ENCODE results near the gene RNASE13. TPM values are rescaled to one million over a fixed set of nuclear protein-coding genes. Genes with fewer than 3 reads are reported as not detected.

The RNASE13 gene, protein sequence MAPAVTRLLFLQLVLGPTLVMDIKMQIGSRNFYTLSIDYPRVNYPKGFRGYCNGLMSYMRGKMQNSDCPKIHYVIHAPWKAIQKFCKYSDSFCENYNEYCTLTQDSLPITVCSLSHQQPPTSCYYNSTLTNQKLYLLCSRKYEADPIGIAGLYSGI
- total RNA-seq (2014; rRNA removed) = not detected in 2 replicates
- not detected for polyA plus RNA-seq (2012)

DNA sequence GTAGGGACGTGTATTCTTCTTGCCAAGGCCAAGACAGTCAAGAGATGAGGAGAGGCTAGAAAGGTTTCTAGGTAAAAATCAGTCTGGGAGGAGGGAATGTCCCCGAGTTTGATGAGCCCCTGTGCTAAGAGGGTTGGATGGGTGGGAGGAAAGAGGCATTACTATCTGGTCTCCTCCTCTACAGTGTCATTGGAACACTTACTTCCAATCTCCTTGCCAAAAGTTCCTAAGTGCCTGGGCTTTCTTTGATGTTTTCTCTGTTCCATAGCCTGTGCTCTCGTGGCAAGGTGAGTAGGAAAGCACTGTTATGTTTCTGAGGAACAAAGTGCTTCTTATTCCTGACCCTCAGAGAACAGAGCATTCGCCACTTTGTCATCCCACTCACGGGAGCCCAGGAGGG is at the start of gene RNASE13:
RNASE13 (minus strand) TSS at position 101 of the 400 bp plus-strand sequence. CDS start 519 bp downstream, outside the sequence.
- DNase-seq (ENCODE audit: low read depth) = no peak

DNA sequence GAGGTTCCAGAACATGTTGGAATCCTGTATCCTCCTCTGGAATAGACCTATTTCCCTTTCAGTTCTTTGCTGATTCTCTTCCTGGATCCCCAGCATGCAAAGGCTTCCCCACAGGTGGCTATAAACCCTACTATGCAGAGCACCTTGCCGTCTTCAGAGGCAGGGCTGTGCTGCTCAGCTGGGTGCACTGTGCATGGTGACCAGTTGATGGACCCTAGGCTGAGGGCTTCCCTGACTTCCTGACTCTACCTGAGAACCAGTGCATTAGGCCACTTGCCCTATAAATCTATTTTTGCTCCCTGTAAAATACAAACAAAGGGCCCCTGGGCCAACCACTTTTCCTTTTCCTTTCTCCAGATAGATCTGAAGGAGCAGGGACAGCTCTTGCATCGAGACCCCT is 49.8 kb upstream of the RNASE13 start:
- DNase-seq (ENCODE audit: low read depth) = no peak

DNA sequence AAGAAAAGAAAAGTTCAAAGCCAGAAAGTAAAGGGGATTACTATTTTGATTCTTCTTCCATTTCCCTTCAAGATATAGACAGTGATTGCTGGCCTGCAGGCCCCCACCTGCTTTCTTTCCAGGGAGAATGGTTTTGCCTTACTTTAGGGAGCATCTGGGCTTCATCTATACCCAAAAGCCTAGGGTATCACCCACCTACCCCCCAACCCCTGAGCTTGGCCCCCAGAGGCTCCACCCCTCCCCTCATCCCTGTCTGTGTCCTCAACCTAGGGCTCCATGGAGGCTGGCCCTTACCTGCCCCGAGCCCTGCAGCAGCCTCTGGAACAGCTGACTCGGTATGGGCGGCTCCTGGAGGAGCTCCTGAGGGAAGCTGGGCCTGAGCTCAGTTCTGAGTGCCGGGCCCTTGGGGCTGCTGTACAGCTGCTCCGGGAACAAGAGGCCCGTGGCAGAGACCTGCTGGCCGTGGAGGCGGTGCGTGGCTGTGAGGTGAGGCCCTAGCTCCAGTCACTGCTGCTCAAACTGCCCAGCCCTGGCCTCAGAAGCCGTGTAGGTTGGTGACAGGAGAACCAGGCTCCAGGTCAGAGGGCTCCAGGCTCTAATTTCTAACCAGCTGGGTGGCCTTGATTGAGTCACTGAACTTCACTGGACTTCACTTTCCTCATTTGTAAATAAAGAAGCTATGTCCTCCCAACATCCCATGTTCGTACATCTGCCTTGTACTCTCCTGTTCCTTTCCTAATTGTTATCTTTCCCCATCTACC is 49.1 kb upstream of the RNASE13 start:
- no peak for DNase-seq (ENCODE audit: low read depth)

DNA sequence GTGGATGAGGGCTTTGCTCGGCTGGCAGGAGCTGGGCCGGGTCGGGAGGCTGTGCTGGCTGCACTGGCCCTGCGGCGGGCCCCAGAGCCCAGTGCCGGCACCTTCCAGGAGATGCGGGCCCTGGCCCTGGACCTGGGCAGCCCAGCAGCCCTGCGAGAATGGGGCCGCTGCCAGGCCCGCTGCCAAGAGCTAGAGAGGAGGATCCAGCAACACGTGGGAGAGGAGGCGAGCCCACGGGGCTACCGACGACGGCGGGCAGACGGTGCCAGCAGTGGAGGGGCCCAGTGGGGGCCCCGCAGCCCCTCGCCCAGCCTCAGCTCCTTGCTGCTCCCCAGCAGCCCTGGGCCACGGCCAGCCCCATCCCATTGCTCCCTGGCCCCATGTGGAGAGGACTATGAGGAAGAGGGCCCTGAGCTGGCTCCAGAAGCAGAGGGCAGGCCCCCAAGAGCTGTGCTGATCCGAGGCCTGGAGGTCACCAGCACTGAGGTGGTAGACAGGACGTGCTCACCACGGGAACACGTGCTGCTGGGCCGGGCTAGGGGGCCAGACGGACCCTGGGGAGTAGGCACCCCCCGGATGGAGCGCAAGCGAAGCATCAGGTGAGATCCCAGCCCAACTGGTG is 47.0 kb upstream of the RNASE13 start:
- no peak for DNase-seq (ENCODE audit: low read depth)

DNA sequence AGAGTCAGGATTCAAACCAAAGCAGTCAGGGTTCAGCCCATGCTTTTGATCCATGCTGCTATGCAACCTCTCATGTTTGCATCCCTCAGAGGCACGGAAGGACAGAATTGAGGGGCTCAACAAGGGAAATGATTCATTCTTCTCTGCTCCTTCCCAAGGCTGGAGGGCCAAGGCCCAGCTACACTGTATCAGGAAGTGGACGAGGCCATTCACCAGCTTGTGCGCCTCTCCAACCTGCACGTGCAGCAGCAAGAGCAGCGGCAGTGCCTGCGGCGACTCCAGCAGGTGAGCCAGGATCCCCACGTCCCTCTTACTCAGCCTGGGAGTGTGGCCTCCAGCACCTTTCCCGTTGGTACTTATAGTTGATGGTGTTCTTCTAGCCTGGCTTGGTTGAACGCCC is 44.1 kb upstream of the RNASE13 start:
- DNase-seq (ENCODE audit: low read depth) = no peak

DNA sequence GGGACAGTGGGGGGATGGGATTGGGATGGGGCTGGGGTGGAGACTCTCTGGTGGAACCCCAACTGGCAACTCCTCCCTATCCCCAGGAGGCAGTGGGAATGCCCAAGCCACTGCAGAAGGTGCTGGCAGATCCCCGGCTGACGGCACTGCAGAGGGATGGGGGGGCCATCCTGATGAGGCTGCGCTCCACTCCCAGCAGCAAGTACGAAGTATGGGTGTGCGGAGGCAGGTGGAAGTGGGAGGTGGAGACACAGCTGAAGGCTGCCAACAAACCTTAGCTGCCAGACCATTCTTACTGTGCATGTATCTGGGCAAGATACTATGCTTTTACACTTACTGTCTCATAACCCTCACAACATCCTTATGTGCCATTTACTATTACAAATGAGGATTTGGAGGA is 43.7 kb upstream of the RNASE13 start:
- no peak for DNase-seq (ENCODE audit: low read depth)

DNA sequence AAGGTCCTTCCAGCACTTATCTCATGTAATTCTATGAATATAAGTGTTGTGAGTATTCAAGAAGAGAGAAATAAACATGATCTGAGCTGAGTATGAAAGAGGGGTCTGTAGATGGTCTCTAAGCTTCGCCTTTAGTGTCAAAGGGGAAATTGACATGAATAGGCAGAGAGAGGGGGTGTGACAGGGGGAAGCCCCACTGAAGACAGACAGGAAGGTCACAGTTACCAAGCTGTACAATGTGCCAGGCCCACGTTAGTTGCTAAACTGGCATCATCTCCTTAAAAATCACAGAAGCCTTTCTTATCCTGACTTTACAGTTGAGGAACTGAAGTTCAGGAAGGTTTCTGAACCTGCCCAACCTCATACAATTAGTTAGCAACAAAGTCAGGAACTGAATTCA is 43.1 kb upstream of the RNASE13 start:
- no peak for DNase-seq (ENCODE audit: low read depth)

DNA sequence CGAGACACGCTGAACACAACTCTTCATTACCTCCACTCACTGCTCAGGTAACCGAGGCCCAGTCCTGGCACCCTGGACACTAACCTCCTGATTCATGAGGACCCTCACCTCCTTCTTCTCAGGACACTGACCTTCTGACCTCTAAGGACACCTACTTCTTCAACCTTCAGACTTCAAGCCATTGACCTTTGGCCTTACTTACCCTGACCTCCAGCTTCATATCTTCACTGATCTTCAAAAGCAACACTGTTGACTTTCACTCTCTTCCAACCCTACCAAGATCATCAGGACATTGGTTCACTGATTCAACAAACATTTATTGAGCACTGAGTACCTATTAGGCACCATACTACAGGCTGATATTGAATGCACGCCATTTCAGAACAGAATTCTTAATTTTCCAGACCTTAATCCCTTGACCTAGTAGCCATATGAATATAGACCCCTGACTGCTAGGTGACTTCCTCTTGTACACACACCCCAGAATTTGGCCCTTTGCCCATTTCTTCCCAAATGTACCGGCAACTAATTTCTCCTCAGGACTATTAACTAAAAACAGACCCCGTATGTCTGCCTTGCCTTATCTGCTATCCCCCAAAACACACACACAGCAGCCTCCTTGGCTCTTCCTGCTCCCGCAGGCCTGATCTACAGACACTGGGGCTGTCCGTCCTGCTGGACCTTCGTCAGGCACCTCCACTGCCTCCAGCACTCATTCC is 41.3 kb upstream of the RNASE13 start:
- no peak for DNase-seq (ENCODE audit: low read depth)

DNA sequence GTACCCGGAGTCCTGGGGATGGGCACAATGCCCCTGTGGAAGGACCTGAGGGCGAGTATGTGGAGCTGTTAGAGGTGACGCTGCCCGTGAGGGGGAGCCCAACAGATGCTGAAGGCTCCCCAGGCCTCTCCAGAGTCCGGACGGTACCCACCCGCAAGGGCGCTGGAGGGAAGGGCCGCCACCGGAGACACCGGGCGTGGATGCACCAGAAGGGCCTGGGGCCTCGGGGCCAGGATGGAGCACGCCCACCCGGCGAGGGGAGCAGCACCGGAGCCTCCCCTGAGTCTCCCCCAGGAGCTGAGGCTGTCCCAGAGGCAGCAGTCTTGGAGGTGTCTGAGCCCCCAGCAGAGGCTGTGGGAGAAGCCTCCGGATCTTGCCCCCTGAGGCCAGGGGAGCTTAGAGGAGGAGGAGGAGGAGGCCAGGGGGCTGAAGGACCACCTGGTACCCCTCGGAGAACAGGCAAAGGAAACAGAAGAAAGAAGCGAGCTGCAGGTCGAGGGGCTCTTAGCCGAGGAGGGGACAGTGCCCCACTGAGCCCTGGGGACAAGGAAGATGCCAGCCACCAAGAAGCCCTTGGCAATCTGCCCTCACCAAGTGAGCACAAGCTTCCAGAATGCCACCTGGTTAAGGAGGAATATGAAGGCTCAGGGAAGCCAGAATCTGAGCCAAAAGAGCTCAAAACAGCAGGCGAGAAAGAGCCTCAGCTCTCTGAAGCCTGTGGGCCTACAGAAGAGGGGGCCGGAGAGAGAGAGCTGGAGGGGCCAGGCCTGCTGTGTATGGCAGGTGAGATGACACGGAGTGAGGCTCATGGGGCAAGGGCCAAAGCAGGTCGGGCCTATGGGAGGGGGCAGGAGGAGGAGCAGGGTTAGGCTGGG is 40.0 kb upstream of the RNASE13 start:
- DNase-seq (ENCODE audit: low read depth) = no peak

DNA sequence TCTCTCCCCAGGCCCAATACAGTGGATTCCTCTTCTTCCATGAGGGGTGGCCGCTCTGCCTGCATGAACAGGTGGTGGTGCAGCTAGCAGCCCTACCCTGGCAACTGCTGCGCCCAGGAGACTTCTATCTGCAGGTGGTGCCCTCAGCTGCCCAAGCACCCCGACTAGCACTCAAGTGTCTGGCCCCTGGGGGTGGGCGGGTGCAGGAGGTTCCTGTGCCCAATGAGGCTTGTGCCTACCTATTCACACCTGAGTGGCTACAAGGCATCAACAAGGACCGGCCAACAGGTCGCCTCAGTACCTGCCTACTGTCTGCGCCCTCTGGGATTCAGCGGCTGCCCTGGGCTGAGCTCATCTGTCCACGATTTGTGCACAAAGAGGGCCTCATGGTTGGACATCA is 39.3 kb upstream of the RNASE13 start:
- DNase-seq (ENCODE audit: low read depth) = no peak

DNA sequence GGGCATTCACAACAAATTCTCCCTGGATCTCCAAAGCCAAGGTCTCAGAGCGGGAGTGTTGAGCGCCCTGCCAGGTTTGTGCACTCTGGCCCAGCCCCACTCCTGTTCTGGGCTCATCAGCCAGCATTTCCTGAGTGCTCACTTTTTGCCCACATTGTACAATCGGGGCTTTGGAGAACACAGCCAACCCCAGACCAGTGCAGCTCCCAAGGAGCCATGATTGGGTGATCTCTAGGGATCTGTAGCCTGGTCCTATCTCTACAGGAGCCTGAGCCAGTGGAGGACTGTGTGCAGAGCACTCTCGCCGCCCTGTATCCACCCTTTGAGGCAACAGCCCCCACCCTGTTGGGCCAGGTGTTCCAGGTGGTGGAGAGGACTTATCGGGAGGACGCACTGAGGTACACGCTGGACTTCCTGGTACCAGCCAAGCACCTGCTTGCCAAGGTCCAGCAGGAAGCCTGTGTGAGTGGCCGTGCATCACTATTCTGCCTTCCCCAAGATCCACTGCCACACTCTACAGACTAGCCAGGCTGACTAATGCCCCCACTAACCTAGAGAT is 38.3 kb upstream of the RNASE13 start:
- DNase-seq (ENCODE audit: low read depth) = no peak

DNA sequence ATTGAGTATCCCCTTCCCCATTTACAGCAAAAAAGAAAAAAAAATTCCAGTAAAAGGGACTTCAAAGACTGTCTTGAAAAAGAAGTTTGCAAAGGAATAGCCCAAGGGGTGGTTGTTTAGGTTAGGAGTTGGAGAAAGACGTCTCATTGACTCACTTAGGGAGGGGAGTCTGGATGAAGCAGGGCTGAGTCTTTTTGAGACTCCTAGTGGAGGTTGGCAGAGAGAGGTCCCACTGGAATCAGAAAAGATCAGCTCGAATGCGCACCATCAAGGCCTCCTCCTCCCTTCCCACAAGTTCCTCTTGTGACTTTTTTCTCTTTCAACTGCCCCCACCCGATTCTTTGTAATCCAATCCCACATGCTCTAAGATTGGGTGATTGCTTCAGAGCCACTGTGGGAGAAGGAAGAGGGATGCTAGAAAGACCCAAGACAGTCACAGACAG is 37.4 kb upstream of the RNASE13 start:
- peak; percentile 60 for DNase-seq (ENCODE audit: low read depth)

DNA sequence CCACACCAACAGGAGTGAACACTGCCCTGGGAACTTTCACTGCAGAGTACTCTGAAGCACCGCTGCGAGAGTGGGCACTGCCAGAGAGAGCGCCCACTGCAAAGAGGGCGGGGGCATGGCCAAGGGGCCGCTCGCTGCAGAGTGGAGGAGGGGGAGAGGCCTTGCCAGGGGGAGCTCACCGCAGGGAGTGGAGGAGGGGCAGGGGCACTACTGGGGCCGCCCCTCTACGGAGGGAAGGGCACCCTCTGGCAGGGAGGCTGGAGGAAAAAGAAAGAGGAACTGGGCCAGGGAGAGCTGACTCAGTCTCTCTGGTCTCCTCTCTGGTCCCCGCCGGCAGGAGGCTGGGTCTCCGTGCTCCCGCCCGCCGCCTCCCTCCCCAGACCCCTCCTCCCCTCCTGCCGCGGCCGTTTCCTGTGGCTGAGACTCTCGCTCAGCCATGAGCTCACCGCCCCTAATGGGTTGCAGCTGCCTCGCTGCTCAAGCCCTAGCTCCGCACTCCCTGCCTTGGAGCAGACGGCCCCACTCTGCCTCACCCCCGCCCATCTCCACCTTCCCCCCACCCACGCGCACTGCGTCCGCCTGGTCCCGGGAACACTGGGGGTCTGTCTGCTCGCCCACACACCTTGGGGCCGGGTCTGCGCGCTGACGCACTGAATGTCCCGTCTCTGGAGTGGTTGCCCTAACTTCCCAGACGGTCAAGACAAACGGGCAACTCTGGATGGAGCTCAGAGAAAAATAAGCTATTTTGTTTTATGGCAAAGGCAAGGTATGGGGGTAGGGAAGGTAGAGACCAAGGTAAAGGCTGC is 36.8 kb upstream of the RNASE13 start:
- DNase-seq (ENCODE audit: low read depth) = peak; percentile 90

DNA sequence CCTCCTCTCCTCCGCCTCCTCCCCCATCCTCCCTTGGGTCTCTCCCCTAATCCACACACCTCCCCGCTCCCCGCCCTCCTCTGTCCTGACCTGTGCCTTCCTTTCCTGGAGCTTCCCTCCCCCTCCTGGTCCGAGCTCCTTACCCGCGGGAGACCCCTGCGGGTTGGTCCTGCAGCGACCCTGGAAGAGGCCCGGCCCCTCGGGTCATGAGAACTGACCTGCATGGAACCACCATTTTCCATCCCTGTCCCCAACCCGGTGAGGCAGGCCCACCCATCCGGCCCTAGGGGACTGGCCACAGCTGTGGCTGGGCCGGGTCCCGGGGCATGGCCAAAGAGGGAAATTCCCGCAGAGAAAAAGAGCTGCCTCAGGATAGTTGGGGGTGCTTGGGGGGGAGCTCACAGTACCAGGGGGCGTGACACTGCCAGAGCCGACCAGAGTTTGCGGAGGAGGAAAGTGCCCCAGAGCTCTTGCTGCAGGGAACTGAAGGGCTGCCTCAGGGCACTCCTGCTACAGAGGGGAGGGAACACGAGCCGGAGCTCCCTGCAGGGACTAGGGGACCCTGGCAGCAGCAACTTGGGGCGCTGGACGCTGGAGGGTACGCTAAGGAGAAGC is 36.1 kb upstream of the RNASE13 start:
- peak; percentile 45 for DNase-seq (ENCODE audit: low read depth)

DNA sequence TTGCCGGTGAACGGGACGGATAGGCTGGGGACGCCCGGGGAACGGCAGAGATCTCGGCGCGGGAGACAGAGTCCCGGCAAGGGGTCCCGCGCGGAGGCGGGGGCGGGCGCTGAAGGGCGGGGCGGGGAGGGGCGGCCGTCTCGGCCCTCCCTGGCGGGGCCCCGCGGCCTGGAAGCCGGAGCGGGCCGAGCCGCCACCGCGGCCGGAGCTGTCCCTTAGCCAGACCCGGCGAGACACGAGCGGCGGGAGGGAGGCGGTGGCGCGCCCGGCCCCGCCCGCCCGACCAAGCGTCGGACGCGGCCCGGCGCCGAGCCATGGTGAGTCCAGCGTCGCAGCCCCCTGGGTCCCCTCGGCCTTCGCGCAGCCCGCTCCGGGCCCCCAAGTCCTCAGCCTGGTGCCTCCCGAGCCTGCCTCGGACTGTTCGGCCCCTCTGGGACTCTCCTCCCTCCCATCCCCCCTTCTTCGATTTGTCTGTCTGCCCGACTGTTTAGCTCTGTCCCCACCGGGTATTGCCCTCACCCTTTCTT is 35.5 kb upstream of the RNASE13 start, which contains the start of gene ARHGEF40:
ARHGEF40 (plus strand) TSS at position 222 of the 527 bp plus-strand sequence; CDS start at position 315, 93 bp downstream.
- peak; percentile 40 for DNase-seq (ENCODE audit: low read depth)

DNA sequence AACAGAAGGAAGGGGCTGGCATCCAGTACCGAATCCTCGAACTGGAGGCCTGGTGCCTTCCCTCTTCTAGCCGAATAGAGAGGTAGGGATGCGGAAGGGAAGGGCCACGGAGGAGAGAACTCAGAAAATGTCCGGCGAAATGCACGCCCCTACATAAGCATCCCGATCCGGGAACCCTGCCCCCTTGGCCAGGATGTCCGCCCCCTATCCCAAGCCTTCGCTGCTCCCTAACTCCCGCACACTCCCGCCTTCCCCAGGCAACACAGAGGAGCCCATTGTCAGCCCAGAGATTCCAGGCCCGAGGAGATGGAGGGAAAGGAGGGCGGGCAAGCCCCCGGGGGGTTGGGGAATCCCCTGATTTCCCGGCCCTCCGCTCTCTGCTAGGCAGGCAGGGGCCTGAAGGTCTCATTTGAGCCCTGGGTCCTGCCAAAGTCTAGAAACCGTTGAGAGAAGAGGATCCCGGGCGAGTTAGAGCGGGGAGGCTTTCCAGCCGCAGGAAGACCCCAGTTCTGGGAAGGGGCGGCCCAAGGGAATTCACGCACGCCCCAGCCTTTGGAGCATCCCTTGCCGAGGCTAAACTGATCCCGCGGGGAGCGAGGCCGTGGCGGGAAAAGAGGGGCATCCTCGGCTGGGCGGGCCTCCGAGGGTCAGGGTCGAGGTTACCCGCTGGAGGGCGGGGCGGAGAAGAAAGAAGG is 34.9 kb upstream of the RNASE13 start:
- peak; percentile 20 for DNase-seq (ENCODE audit: low read depth)

DNA sequence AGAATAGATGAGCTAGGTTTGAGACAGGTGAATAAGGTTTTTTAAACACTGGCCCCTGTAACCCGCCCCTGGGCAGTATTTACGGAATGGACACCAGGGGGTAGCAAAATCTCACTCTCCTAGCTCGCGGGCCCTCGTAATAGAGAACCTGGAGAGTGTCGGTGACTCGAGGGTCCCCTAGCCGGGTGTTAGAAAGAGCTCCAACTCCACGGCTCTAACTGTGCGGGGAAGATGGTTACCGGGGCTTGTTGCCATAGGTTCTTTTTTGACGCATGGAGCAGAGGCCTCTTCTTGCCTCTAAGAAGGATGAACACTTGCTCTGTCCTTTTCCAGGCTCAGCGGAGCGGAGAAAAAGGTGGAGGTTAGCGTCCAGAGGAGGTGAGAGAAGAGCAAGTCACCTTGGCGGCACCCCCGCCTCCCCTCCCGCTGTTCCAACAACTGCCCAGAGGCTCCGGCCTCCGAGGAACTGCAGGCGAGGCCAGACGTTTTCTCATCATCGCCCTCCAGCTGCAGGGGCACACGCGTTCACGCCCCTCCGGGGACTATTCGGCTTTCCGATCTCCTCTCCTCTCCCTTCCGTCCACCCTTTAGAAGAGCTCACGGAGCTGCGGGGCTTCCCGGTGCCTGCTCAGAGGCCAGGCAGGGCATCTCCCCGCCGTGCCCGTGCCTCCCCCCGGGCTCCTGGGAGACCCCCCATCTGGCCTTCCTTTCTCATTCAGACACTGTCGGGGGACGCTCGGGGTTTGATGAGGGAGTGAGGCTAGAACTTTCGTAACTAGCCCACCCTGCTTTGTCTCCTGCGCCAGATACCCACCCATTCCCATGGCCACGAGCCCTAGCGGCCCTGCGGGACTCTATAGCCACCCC is 34.1 kb upstream of the RNASE13 start:
- DNase-seq (ENCODE audit: low read depth) = peak; percentile 38

Data from LHCN-M2 (cell line).